ENCODE measurements around the gene HDAC5.
A peak's percentile ranks its signal among the peaks of the same experiment; 100 is the strongest.
"Not testable (repeated sequence)": the region's sequence is repeated elsewhere in the genome, so short reads cannot be mapped to it uniquely, and the experiment has no call there.

Gene HDAC5

GRCh38 chr17:44123356-44124117, at the start of gene HDAC5:
HDAC5 (minus strand) TSS chr17:44123641; CDS start chr17:44117515, 6,126 bp downstream.
- DNase-seq: peak; percentile 88

- DNase-seq: no peak
Observed at GRCh38 chr17:44171931-44172455, 48.6 kb upstream of the HDAC5 start.

GRCh38 chr17:44170499-44171201, 47.2 kb upstream of the HDAC5 start, which contains the start of gene ASB16:
ASB16 (plus strand) TSS chr17:44170704; CDS start chr17:44170790, 86 bp downstream.
- DNase-seq: peak; percentile 49

- DNase-seq: no peak
Observed at GRCh38 chr17:44170135-44170498, 46.7 kb upstream of the HDAC5 start.

GRCh38 chr17:44167181-44167861, 43.9 kb upstream of the HDAC5 start:
- DNase-seq: no peak

GRCh38 chr17:44164476-44164875, 41.0 kb upstream of the HDAC5 start:
- no peak for DNase-seq

- DNase-seq: no peak
Observed at GRCh38 chr17:44159519-44160210, 36.2 kb upstream of the HDAC5 start.

GRCh38 chr17:44155488-44155887, 32.0 kb upstream of the HDAC5 start:
- no peak for DNase-seq

- peak; percentile 6 for DNase-seq
Observed at GRCh38 chr17:44152875-44153274, 29.4 kb upstream of the HDAC5 start.

- DNase-seq: no peak
Observed at GRCh38 chr17:44149750-44150329, 26.4 kb upstream of the HDAC5 start.

- DNase-seq: not testable (repeated sequence)
Observed at GRCh38 chr17:44149066-44149465, 25.6 kb upstream of the HDAC5 start.

GRCh38 chr17:44147812-44148211, 24.4 kb upstream of the HDAC5 start:
- DNase-seq: no peak

GRCh38 chr17:44146375-44147346, 23.2 kb upstream of the HDAC5 start:
- no peak for DNase-seq

GRCh38 chr17:44144966-44145739, 21.7 kb upstream of the HDAC5 start:
- no peak for DNase-seq

- not testable (repeated sequence) for DNase-seq
Observed at GRCh38 chr17:44143921-44144320, 20.5 kb upstream of the HDAC5 start.

- peak; percentile 71 for DNase-seq
Observed at GRCh38 chr17:44137891-44138709, 14.7 kb upstream of the HDAC5 start.

GRCh38 chr17:44134752-44135568, 11.5 kb upstream of the HDAC5 start:
- DNase-seq: no peak

GRCh38 chr17:44133918-44134476, 10.6 kb upstream of the HDAC5 start:
- no peak for DNase-seq

Measured in DMS153 (cell line).